ENCODE results near the gene BLOC1S5.

The BLOC1S5 gene

DNA sequence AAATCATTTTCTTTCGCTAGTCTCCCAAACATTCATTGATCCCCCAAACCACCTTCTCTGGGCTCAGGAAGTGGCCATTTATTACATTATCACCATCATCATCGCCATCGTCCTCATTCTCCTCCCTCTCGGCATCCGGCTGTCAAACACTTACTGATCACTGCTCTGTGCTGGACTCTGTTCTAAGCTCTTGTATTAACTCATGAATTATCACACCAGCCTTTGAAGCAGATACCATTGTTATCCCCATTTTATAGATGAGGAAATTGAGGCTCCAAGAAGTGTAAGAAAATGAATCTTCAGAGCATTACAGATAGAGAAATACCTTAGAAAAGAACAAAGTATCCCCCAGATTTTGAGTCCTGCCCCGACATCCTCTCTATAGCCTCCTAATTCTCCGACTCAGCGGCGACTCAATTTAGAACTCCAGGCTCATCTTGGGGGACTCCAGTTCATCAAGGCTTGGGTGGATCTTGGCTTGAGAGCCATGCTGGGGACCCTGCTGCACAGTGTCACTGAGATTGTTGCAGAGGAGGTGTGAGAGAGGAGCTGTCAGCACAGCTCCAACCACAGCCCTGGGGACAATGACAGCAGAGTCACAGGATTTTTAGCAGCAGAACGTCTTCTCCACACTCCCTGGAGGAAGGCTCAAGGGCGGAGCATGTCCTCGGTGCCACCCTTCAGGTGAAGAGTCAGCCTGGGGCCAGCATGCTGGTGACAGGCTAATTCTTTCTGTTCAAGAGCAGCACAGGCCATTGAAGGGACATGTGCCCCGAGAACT is 44.8 kb upstream of the BLOC1S5 start:
- no peak overlapping the region for H4K12ac ChIP-seq (ENCODE audit: low read depth, low read length)
- no peak overlapping the region for H3K9ac ChIP-seq (ENCODE audit: low read length)
- peaks cover 2 to 4% of the 10 kb centered on the region in 2 experiments for H3K4me1 ChIP-seq (ENCODE audit: control insufficient read depth in 1 of 2, insufficient read depth in 2 of 2, low read length in 2 of 2)
- H3K4me2 ChIP-seq (ENCODE audit: low read length): no peak overlapping the region
- H3K14ac ChIP-seq (ENCODE audit: low read length): no peak overlapping the region
- peak in 1 of 2 donors; percentile 9 for DNase-seq
- 100% methylated on average over 4 of the region's 13 CpGs for WGBS (ENCODE audit: extremely low coverage, insufficient coverage, insufficient read length)
- H3K27ac ChIP-seq (ENCODE audit: low read depth, low read length): no peak overlapping the region
- H3K9me3 ChIP-seq (ENCODE audit: insufficient read depth, low read depth, low read length): no peaks in the 10 kb centered on the region
- H3K18ac ChIP-seq (ENCODE audit: low read length): no peak overlapping the region
- peak overlapping the region; percentile 78 for H2BK12ac ChIP-seq (ENCODE audit: low read length)
- H3K4ac ChIP-seq (ENCODE audit: low read depth, low read length): peak overlapping the region; percentile 31
- H4K8ac ChIP-seq (ENCODE audit: low read depth, low read length): no peak overlapping the region
- H3K4me3 ChIP-seq (ENCODE audit: low read depth, low read length): no peak overlapping the region
- no peak overlapping the region for H2BK120ac ChIP-seq (ENCODE audit: insufficient read depth, low read length, poor library complexity)
- H3K79me2 ChIP-seq (ENCODE audit: control insufficient read depth, insufficient read depth, low read length, poor library complexity): no peaks in the 10 kb centered on the region
- H3K79me1 ChIP-seq (ENCODE audit: low read length): no peaks in the 10 kb centered on the region
- H3K36me3 ChIP-seq (ENCODE audit: control insufficient read depth in 1 of 2, insufficient read depth in 2 of 2, low read length in 2 of 2): no peaks in the 10 kb centered on the region
- no peak overlapping the region for H2AFZ ChIP-seq (ENCODE audit: insufficient read depth, low read length, poor library complexity)
- H4K91ac ChIP-seq (ENCODE audit: low read depth, low read length): no peak overlapping the region
- no peak overlapping the region for H3K23ac ChIP-seq (ENCODE audit: low read length)
- H2BK5ac ChIP-seq (ENCODE audit: low read depth, low read length, poor library complexity): no peak overlapping the region
- no peak overlapping the region for H2AK5ac ChIP-seq (ENCODE audit: low read length)
- H3K27me3 ChIP-seq (ENCODE audit: insufficient read depth, low read length): no peaks in the 10 kb centered on the region

- DNase-seq: no peak
- H3K79me1 ChIP-seq (ENCODE audit: low read length): no peaks in the 10 kb centered on the region
- no peak overlapping the region for H3K9ac ChIP-seq (ENCODE audit: low read length)
- H2AFZ ChIP-seq (ENCODE audit: insufficient read depth, low read length, poor library complexity): no peak overlapping the region
- H4K91ac ChIP-seq (ENCODE audit: low read depth, low read length): no peak overlapping the region
- no peaks in the 10 kb centered on the region for H3K9me3 ChIP-seq (ENCODE audit: insufficient read depth, low read depth, low read length)
- H3K4me2 ChIP-seq (ENCODE audit: low read length): no peak overlapping the region
- H3K4ac ChIP-seq (ENCODE audit: low read depth, low read length): no peak overlapping the region
- no peak overlapping the region for H2BK5ac ChIP-seq (ENCODE audit: low read depth, low read length, poor library complexity)
- no peaks in the 10 kb centered on the region for H3K36me3 ChIP-seq (ENCODE audit: control insufficient read depth in 1 of 2, insufficient read depth in 2 of 2, low read length in 2 of 2)
- no peak overlapping the region for H3K14ac ChIP-seq (ENCODE audit: low read length)
- no peak overlapping the region for H3K23ac ChIP-seq (ENCODE audit: low read length)
- H3K27ac ChIP-seq (ENCODE audit: low read depth, low read length): peak overlapping the region; percentile 51
- no CpG with 5 or more reads among the region's 4 CpGs for WGBS (ENCODE audit: extremely low coverage, insufficient coverage, insufficient read length)
- H4K12ac ChIP-seq (ENCODE audit: low read depth, low read length): no peak overlapping the region
- no peak overlapping the region for H3K18ac ChIP-seq (ENCODE audit: low read length)
- no peak overlapping the region for H2BK12ac ChIP-seq (ENCODE audit: low read length)
- no peaks in the 10 kb centered on the region for H3K27me3 ChIP-seq (ENCODE audit: insufficient read depth, low read length)
- H3K79me2 ChIP-seq (ENCODE audit: control insufficient read depth, insufficient read depth, low read length, poor library complexity): no peaks in the 10 kb centered on the region
- no peak overlapping the region for H2AK5ac ChIP-seq (ENCODE audit: low read length)
- H3K4me1 ChIP-seq (ENCODE audit: control insufficient read depth in 1 of 2, insufficient read depth in 2 of 2, low read length in 2 of 2): peaks cover 2 to 4% of the 10 kb centered on the region in 2 experiments
- H2BK120ac ChIP-seq (ENCODE audit: insufficient read depth, low read length, poor library complexity): no peak overlapping the region
- H3K4me3 ChIP-seq (ENCODE audit: low read depth, low read length): no peak overlapping the region
- H4K8ac ChIP-seq (ENCODE audit: low read depth, low read length): no peak overlapping the region
Observed at GRCh38 chr6:8108031-8108660, 44.0 kb upstream of the BLOC1S5 start.

- Histone ChIP-seq H2BK5ac (ENCODE audit: low read depth, low read length, poor library complexity) (no peak overlapping the region), H4K8ac (ENCODE audit: low read depth, low read length) (no peak overlapping the region), H3K79me2 (ENCODE audit: control insufficient read depth, insufficient read depth, low read length, poor library complexity) (peaks cover 6% of the 10 kb centered on the region), H3K4ac (ENCODE audit: low read depth, low read length) (no peak overlapping the region), H4K12ac (ENCODE audit: low read depth, low read length) (no peak overlapping the region), H3K18ac (ENCODE audit: low read length) (no peak overlapping the region), H3K23ac (ENCODE audit: low read length) (no peak overlapping the region), H2BK12ac (ENCODE audit: low read length) (no peak overlapping the region), H2AK5ac (ENCODE audit: low read length) (no peak overlapping the region), H4K91ac (ENCODE audit: low read depth, low read length) (no peak overlapping the region), H3K4me1 (ENCODE audit: control insufficient read depth in 1 of 2, insufficient read depth in 2 of 2, low read length in 2 of 2) (peaks cover 6 to 7% of the 10 kb centered on the region in 2 experiments), H3K27me3 (ENCODE audit: insufficient read depth, low read length) (no peaks in the 10 kb centered on the region), H3K4me2 (ENCODE audit: low read length) (no peak overlapping the region), H3K14ac (ENCODE audit: low read length) (no peak overlapping the region), H3K9me3 (ENCODE audit: insufficient read depth, low read depth, low read length) (no peaks in the 10 kb centered on the region), H3K4me3 (ENCODE audit: low read depth, low read length) (no peak overlapping the region), H3K79me1 (ENCODE audit: low read length) (no peaks in the 10 kb centered on the region), H3K27ac (ENCODE audit: low read depth, low read length) (no peak overlapping the region), H3K9ac (ENCODE audit: low read length) (no peak overlapping the region), H2AFZ (ENCODE audit: insufficient read depth, low read length, poor library complexity) (no peak overlapping the region), H3K36me3 (ENCODE audit: control insufficient read depth in 1 of 2, insufficient read depth in 2 of 2, low read length in 2 of 2) (peaks cover 0 to 2% of the 10 kb centered on the region in 2 experiments), H2BK120ac (ENCODE audit: insufficient read depth, low read length, poor library complexity) (no peak overlapping the region)
- no peak for DNase-seq
Observed at GRCh38 chr6:8105791-8106190, 41.6 kb upstream of the BLOC1S5 start.

GRCh38 chr6:8103726-8104125 is 39.5 kb upstream of the BLOC1S5 start:
- no peak overlapping the region for H3K9ac ChIP-seq (ENCODE audit: low read length)
- no peak overlapping the region for H4K8ac ChIP-seq (ENCODE audit: low read depth, low read length)
- no peak overlapping the region for H3K18ac ChIP-seq (ENCODE audit: low read length)
- H2BK120ac ChIP-seq (ENCODE audit: insufficient read depth, low read length, poor library complexity): no peak overlapping the region
- H3K4me1 ChIP-seq (ENCODE audit: control insufficient read depth in 1 of 2, insufficient read depth in 2 of 2, low read length in 2 of 2): peaks cover 3 to 5% of the 10 kb centered on the region in 2 experiments
- no peak overlapping the region for H3K4me3 ChIP-seq (ENCODE audit: low read depth, low read length)
- no peaks in the 10 kb centered on the region for H3K27me3 ChIP-seq (ENCODE audit: insufficient read depth, low read length)
- peaks cover 0 to 4% of the 10 kb centered on the region in 2 experiments for H3K36me3 ChIP-seq (ENCODE audit: control insufficient read depth in 1 of 2, insufficient read depth in 2 of 2, low read length in 2 of 2)
- H3K79me2 ChIP-seq (ENCODE audit: control insufficient read depth, insufficient read depth, low read length, poor library complexity): peaks cover 6% of the 10 kb centered on the region
- no peak overlapping the region for H3K4ac ChIP-seq (ENCODE audit: low read depth, low read length)
- H4K12ac ChIP-seq (ENCODE audit: low read depth, low read length): no peak overlapping the region
- no peak overlapping the region for H2AK5ac ChIP-seq (ENCODE audit: low read length)
- DNase-seq: no peak
- no peaks in the 10 kb centered on the region for H3K9me3 ChIP-seq (ENCODE audit: insufficient read depth, low read depth, low read length)
- no peak overlapping the region for H2BK5ac ChIP-seq (ENCODE audit: low read depth, low read length, poor library complexity)
- H3K14ac ChIP-seq (ENCODE audit: low read length): no peak overlapping the region
- no peak overlapping the region for H3K23ac ChIP-seq (ENCODE audit: low read length)
- H3K79me1 ChIP-seq (ENCODE audit: low read length): no peaks in the 10 kb centered on the region
- H2BK12ac ChIP-seq (ENCODE audit: low read length): no peak overlapping the region
- H2AFZ ChIP-seq (ENCODE audit: insufficient read depth, low read length, poor library complexity): no peak overlapping the region
- no peak overlapping the region for H4K91ac ChIP-seq (ENCODE audit: low read depth, low read length)
- no peak overlapping the region for H3K4me2 ChIP-seq (ENCODE audit: low read length)
- no peak overlapping the region for H3K27ac ChIP-seq (ENCODE audit: low read depth, low read length)
